ENCODE measurements around the gene RBM18. TPM values are rescaled to one million over a fixed set of nuclear protein-coding genes. Genes with fewer than 3 reads are reported as not detected.

Gene RBM18
- total and polyA plus RNA-seq, 4 donors: 7.6 to 16.6 (median 11.6) TPM

DNA sequence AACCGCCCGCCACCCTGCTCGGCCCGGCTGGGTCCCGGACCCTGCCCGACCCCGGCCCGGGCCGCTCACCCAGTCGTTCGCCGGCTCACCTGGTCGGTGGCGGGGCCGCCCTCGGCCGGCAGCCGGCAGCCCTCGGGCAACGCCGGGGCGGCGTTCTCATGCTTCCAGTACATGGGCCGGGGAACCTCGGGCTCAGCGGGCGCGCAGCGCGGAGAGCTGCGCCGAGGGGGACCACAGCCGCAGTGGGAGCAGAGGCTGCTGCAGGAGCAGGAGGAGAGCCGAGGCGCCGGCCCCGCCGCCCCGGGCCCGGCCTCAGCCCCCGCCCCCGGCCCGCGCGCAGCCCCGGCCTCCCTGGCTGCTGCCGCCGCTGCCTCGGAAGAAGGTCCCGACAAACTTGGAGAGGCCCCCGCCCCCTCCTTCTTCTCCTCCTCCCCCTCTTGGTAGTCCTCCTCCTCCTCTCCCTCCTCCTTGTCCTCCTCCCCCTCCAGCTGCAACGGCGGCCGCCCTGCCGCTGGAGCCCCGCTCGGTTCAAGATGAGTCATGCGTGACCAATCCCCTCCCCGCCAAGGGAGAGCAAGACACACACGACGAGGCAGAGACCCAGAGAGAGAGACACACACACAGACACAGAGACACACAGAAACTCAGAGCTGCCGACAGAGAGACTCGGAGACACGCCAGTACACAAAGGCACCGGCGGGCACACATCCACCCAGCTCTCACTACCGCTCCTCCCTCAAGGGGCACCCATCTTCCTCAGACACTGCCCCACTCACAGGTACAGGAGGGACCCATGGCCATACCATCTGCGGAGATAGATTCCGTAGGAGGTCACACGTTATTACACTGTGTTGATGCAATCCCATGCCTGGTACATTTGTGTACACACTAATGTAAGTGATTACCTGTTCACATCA, 35.8 kb downstream of the RBM18 start, which contains the start of gene LHX6:
Gene LHX6, minus strand, starts transcription at position 390 of the 917 bp plus-strand sequence. Its CDS starts 217 bp downstream, at position 173.
- Histone ChIP-seq H3K4me3 (ENCODE audit: low read length in 2 of 2) (peak within 1 kb of the TSS in 1 of 2 donors; percentile 1), H3K27me3 (ENCODE audit: control insufficient read depth in 1 of 2, insufficient read depth in 2 of 2, low read length in 1 of 2) (no peaks in the 10 kb centered on the region), H3K27ac (ENCODE audit: low read depth in 1 of 2, low read length in 2 of 2) (no peak within 1 kb of the TSS), H3K36me3 (ENCODE audit: control insufficient read depth in 1 of 2, insufficient read depth in 2 of 2, low read length in 1 of 2) (no peaks in the 10 kb centered on the region), H3K9me3 (ENCODE audit: control insufficient read depth, low read length) (no peaks in the 10 kb centered on the region), H3K4me1 (ENCODE audit: control insufficient read depth in 1 of 2, insufficient read depth in 2 of 2, low read length in 2 of 2) (no peaks in the 10 kb centered on the region)
- no peak for DNase-seq
- 2 to 3% methylated on average over 52 to 70 of the region's 70 CpGs for WGBS, 2 donors
- ATAC-seq (ENCODE audit: low FRiP score): no peak
- intact Hi-C loops (cut with DNase I): no loop called here

DNA sequence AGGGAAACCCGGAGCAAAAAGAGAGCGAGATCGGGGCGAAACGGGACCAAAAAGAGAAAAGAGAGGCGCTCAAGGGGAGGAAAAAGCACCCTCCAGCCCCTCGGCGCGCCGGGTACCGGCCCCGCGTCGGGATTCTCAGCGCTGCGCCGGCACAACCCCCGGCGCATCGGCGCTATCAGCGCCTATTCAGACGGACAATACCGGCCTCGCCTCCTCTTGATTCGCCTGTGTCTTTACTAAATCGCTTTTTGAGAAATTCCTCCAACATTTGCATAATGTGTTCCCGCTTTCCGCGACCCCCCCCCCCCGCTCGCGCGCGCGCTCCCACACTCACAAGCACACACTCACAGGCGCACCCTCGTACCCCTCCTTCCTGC, 36.5 kb downstream of the RBM18 start:
- Histone ChIP-seq H3K27me3 (ENCODE audit: control insufficient read depth in 1 of 2, insufficient read depth in 2 of 2, low read length in 1 of 2) (no peaks in the 10 kb centered on the region), H3K9me3 (ENCODE audit: control insufficient read depth, low read length) (no peaks in the 10 kb centered on the region), H3K4me1 (ENCODE audit: control insufficient read depth in 1 of 2, insufficient read depth in 2 of 2, low read length in 2 of 2) (no peaks in the 10 kb centered on the region), H3K4me3 (ENCODE audit: low read length in 2 of 2) (peak overlapping the region in 1 of 2 donors; percentile 1), H3K36me3 (ENCODE audit: control insufficient read depth in 1 of 2, insufficient read depth in 2 of 2, low read length in 1 of 2) (no peaks in the 10 kb centered on the region), H3K27ac (ENCODE audit: low read depth in 1 of 2, low read length in 2 of 2) (no peak overlapping the region)
- ATAC-seq (ENCODE audit: low FRiP score) (no peak), DNase-seq (no peak)
- WGBS, 2 donors: 2% methylated on average over 37 to 38 of the region's 38 CpGs
- intact Hi-C loops (cut with DNase I): no loop called here

DNA sequence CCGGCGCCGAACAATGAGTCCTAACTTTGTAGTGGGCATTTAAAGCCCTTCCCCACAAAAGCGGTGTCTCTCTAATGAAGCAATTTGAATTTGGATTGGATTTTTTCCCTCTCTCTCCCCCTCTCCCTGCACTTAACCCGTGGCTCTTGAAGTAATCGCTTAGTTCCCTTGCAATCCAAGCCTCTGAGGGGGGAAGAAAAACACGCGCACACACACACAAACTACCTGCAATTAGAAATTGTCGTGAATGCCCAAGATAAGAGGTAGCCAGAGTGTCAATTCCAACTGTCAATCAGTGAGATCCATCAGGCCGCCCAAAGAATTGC, 37.1 kb downstream of the RBM18 start:
- H3K9me3 ChIP-seq (ENCODE audit: control insufficient read depth, low read length): no peaks in the 10 kb centered on the region
- H3K4me1 ChIP-seq (ENCODE audit: control insufficient read depth in 1 of 2, insufficient read depth in 2 of 2, low read length in 2 of 2): no peaks in the 10 kb centered on the region
- 10 to 12% methylated on average over 10 of the region's 10 CpGs for WGBS, 2 donors
- no peak overlapping the region for H3K4me3 ChIP-seq (ENCODE audit: low read length in 2 of 2)
- H3K27ac ChIP-seq (ENCODE audit: low read depth in 1 of 2, low read length in 2 of 2): no peak overlapping the region
- no peaks in the 10 kb centered on the region for H3K36me3 ChIP-seq (ENCODE audit: control insufficient read depth in 1 of 2, insufficient read depth in 2 of 2, low read length in 1 of 2)
- intact Hi-C loops (cut with DNase I): no loop called here
- no peaks in the 10 kb centered on the region for H3K27me3 ChIP-seq (ENCODE audit: control insufficient read depth in 1 of 2, insufficient read depth in 2 of 2, low read length in 1 of 2)
- ATAC-seq (ENCODE audit: low FRiP score) (no peak), DNase-seq (no peak)

DNA sequence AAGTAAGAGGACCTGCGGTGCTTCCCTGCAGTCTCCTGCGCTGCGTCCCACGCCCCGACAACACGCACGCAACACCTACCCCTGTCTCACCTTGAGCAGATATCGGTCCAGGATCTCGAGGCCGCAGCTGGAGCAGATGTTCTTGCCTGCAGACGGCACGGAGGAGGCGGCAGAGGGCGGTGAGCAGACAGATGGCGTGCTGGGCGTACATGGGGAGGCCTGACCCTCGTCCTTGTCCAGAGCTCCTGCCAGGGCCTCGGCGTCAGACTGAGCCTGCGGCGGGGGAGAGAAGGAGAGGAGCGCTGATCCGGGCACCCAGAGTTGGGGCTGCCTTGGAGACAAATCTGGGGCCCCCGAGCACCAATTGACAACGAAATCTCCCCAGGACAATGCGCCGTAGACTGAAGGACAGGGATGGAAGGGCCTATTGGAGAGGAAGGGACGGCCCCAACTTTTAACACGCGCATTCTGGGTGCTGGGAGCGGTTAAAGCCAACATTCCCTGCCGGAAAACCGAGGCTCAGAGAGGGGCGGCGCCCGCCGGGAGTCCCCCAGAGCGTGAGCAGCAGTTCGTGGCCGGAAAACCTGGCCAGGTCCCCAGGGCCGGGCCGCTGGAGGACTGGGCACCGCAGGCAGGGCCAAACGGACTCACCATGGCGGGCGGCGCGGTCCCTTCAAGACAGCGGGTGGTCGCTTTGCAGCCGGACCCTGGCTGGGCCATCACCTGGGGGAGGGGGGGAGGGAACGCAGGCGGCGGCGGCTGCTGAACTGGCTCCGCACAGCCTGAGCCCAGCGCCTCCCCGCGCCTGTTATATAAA, 37.7 kb downstream of the RBM18 start:
- H3K4me3 ChIP-seq (ENCODE audit: low read length in 2 of 2): no peak overlapping the region
- 6 to 10% methylated on average over 58 to 59 of the region's 59 CpGs for WGBS, 2 donors
- H3K36me3 ChIP-seq (ENCODE audit: control insufficient read depth in 1 of 2, insufficient read depth in 2 of 2, low read length in 1 of 2): no peaks in the 10 kb centered on the region
- DNase-seq (no peak), ATAC-seq (ENCODE audit: low FRiP score) (no peak)
- no peaks in the 10 kb centered on the region for H3K4me1 ChIP-seq (ENCODE audit: control insufficient read depth in 1 of 2, insufficient read depth in 2 of 2, low read length in 2 of 2)
- H3K27me3 ChIP-seq (ENCODE audit: control insufficient read depth in 1 of 2, insufficient read depth in 2 of 2, low read length in 1 of 2): no peaks in the 10 kb centered on the region
- H3K27ac ChIP-seq (ENCODE audit: low read depth in 1 of 2, low read length in 2 of 2): no peak overlapping the region
- no peaks in the 10 kb centered on the region for H3K9me3 ChIP-seq (ENCODE audit: control insufficient read depth, low read length)
- intact Hi-C loops (cut with DNase I): no loop called here

DNA sequence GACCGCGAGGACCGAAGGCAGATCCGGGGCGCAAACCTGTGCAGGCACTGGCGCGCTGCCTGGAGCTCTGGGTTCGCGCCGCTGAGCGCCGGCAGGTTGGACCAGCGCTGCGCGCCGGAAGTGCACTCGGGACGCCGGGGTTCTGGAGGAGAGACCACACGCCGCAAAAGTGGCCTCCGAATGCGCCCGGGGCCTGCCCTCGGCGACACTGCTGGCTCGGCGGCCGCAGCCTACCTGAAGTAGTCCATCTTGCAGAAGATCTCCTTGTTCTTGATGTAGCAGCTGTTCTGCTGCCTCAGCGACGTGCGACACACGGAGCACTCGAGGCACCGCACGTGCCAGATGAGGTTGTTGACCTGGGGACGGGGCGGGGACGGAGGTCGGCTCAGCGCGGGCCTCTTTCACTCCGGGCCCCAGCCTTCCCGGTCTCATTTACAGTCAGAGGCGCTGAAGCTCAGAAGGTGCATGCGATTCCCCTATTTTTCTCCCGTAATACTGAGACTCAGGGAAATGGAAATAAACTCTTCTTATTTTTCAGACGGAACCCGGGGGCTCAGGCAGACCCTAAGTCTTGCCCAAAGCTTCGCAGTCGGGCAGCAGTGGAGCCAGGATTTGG, 38.4 kb downstream of the RBM18 start:
- intact Hi-C loops (cut with DNase I): no loop called here
- WGBS, 2 donors: 4 to 5% methylated on average over 51 of the region's 51 CpGs
- no peak overlapping the region for H3K4me3 ChIP-seq (ENCODE audit: low read length in 2 of 2)
- H3K4me1 ChIP-seq (ENCODE audit: control insufficient read depth in 1 of 2, insufficient read depth in 2 of 2, low read length in 2 of 2): no peaks in the 10 kb centered on the region
- DNase-seq (no peak), ATAC-seq (ENCODE audit: low FRiP score) (no peak)
- H3K27ac ChIP-seq (ENCODE audit: low read depth in 1 of 2, low read length in 2 of 2): no peak overlapping the region
- H3K27me3 ChIP-seq (ENCODE audit: control insufficient read depth in 1 of 2, insufficient read depth in 2 of 2, low read length in 1 of 2): no peaks in the 10 kb centered on the region
- no peaks in the 10 kb centered on the region for H3K36me3 ChIP-seq (ENCODE audit: control insufficient read depth in 1 of 2, insufficient read depth in 2 of 2, low read length in 1 of 2)
- H3K9me3 ChIP-seq (ENCODE audit: control insufficient read depth, low read length): no peaks in the 10 kb centered on the region

DNA sequence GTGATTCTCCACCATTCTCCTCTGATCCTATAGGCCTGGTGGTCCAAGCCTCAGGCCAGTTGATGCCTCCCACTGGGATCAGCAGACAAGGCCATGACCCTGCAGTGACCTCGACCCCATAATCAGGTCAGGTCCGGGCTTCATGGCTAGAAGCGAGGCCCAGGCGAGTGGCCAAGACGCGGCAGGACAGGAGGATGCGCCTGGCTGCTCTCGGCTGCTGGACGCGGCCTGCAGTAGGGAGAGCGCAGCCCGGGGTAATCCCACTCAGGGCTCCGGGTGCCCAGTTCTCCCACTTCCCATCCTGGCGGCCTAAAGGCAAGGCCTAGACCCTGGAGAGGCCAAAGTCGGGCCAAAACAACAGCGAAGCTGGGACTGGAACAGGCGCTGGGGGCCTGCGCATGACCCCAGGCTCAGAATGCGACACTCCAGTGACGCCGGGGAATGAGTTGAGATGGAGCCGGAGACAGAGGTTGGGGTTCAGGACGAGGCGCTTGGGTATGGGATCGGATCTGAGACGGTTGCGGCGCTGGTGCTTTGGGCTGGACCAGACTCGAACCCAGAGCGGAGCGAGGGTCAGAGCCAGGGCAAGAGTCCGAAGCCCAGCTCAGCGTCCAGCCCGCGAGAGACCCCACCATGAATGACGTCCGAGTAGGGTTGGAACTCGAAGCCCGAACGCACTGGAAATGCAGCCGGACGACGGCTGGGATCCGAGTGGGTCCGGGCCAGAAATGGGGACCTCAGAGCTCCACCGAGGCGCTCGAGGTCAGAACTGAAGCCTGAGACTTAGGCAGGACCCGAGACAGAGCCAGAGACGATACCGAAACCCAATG, 39.1 kb downstream of the RBM18 start:
- 39% methylated on average over 51 of the region's 51 CpGs for WGBS, 2 donors

DNA sequence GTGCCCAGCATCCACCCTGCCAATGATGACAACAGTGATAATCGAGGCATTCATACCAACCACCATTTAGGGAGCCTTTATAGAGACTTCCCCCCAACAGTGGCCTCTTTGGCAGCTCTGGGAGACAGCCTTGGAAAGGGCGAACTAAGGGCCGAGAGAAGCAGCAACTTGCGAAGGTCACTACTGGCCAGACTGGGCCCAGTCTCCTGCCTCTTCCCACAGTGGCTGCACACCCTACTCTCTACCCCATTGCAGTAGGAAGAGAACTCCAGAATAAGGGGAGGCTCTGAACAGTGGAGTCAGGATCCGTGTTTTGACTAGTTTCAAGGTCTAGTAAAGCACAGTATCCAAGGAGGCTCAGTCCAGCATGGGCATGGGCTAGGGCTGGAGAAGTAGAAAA, 41.2 kb downstream of the RBM18 start:
- no peak for DNase-seq
- intact Hi-C loops (cut with DNase I): no loop called here
- H3K4me1 ChIP-seq (ENCODE audit: control insufficient read depth in 1 of 2, insufficient read depth in 2 of 2, low read length in 2 of 2): no peaks in the 10 kb centered on the region
- no peak overlapping the region for H3K4me3 ChIP-seq (ENCODE audit: low read length in 2 of 2)
- WGBS, 2 donors: 85% methylated on average over 5 of the region's 5 CpGs
- no peaks in the 10 kb centered on the region for H3K27me3 ChIP-seq (ENCODE audit: control insufficient read depth in 1 of 2, insufficient read depth in 2 of 2, low read length in 1 of 2)
- no peaks in the 10 kb centered on the region for H3K9me3 ChIP-seq (ENCODE audit: control insufficient read depth, low read length)
- ATAC-seq (ENCODE audit: low FRiP score): no peak
- H3K27ac ChIP-seq (ENCODE audit: low read depth in 1 of 2, low read length in 2 of 2): no peak overlapping the region
- no peaks in the 10 kb centered on the region for H3K36me3 ChIP-seq (ENCODE audit: control insufficient read depth in 1 of 2, insufficient read depth in 2 of 2, low read length in 1 of 2)

More for the DNA sequence above, 39.1 kb downstream of the RBM18 start:
- Histone ChIP-seq H3K9me3 (ENCODE audit: control insufficient read depth, low read length) (no peaks in the 10 kb centered on the region), H3K36me3 (ENCODE audit: control insufficient read depth in 1 of 2, insufficient read depth in 2 of 2, low read length in 1 of 2) (no peaks in the 10 kb centered on the region), H3K4me1 (ENCODE audit: control insufficient read depth in 1 of 2, insufficient read depth in 2 of 2, low read length in 2 of 2) (no peaks in the 10 kb centered on the region), H3K27ac (ENCODE audit: low read depth in 1 of 2, low read length in 2 of 2) (no peak overlapping the region), H3K4me3 (ENCODE audit: low read length in 2 of 2) (no peak overlapping the region), H3K27me3 (ENCODE audit: control insufficient read depth in 1 of 2, insufficient read depth in 2 of 2, low read length in 1 of 2) (no peaks in the 10 kb centered on the region)
- DNase-seq (no peak), ATAC-seq (ENCODE audit: low FRiP score) (no peak)
- intact Hi-C loops (cut with DNase I): no loop called here

DNA sequence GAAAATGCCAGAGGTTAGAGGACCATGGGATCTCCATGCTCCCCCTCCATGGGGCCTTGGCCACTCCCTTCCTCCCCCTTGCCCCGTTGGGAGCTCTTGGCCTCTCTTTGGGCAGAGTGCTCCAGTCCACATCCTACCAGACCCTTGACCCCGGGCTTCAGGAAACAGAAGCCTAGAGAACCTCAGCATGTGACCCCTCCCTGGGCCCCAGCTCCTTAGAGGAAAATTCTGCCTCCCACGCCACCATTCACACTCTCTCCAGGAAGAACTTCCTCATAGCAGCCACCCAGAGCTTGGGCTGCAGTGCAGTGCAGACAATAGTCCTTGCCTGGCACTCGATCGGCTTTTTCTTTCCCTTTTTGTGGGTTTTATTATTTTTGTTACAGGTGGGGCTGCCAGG, 41.8 kb downstream of the RBM18 start:
- ATAC-seq (ENCODE audit: low FRiP score): no peak
- 51% methylated on average over 5 of the region's 5 CpGs for WGBS, 2 donors

More for the DNA sequence above, 41.8 kb downstream of the RBM18 start:
- no peak for DNase-seq
- Histone ChIP-seq H3K9me3 (ENCODE audit: control insufficient read depth, low read length) (no peaks in the 10 kb centered on the region), H3K27me3 (ENCODE audit: control insufficient read depth in 1 of 2, insufficient read depth in 2 of 2, low read length in 1 of 2) (no peaks in the 10 kb centered on the region), H3K4me3 (ENCODE audit: low read length in 2 of 2) (no peak overlapping the region), H3K4me1 (ENCODE audit: control insufficient read depth in 1 of 2, insufficient read depth in 2 of 2, low read length in 2 of 2) (no peaks in the 10 kb centered on the region), H3K36me3 (ENCODE audit: control insufficient read depth in 1 of 2, insufficient read depth in 2 of 2, low read length in 1 of 2) (no peaks in the 10 kb centered on the region), H3K27ac (ENCODE audit: low read depth in 1 of 2, low read length in 2 of 2) (no peak overlapping the region)
- intact Hi-C loops (cut with DNase I): no loop called here

Measured in aorta (tissue), 5 donors.